WTC11 (cell line): ENCODE data around the gene LRRC14B. TPM values are rescaled to one million over a fixed set of nuclear protein-coding genes. Genes with fewer than 3 reads are reported as not detected.

ENCODE experiments used
- ATAC-seq: fragments of 200-7000 bp; cut with Tn5 transposase; 2 replicates; pipeline ENCODE4 v1.10.0; 2021; ENCODE audit warnings: mild to moderate bottlenecking, moderate library complexity
- CTCF ChIA-PET: fragments of 300-600 bp; sonication (Branson Sonifier 250); formaldehyde crosslinking; loops from one replicate; lab custom pipeline; 2021; ENCODE audit warnings: antibody characterized with exemption; lab: Charles Lee
- POLR2A ChIA-PET: fragments of 350-600 bp; sonication (Branson Sonifier 250); formaldehyde crosslinking; loops from one replicate; lab custom pipeline; 2021; ENCODE audit warnings: antibody characterized with exemption; lab: Charles Lee
- DNase-seq: peaks from one replicate; pipeline ENCODE4 v3.0.0; 2021; ENCODE audit warnings: low spot score
- H3K27ac Mint-ChIP-seq: 2 replicates; pipeline ENCODE4 v1.8.0; 2021; ENCODE audit warnings: mixed read lengths
- H3K27me3 Mint-ChIP-seq: 2 replicates; pipeline ENCODE4 v1.8.0; 2021; ENCODE audit warnings: low read depth, mild to moderate bottlenecking, moderate library complexity, mixed read lengths
- H3K36me3 Mint-ChIP-seq: 2 replicates; pipeline ENCODE4 v1.8.0; 2021; ENCODE audit warnings: mixed read lengths
- H3K4me1 Mint-ChIP-seq: 2 replicates; pipeline ENCODE4 v1.8.0; 2022; ENCODE audit warnings: mixed read lengths
- H3K4me3 Mint-ChIP-seq: 2 replicates; pipeline ENCODE4 v1.8.0; 2021; ENCODE audit warnings: mild to moderate bottlenecking, moderate library complexity, mixed read lengths
- H3K9me3 Mint-ChIP-seq: 2 replicates; pipeline ENCODE4 v1.8.0; 2021; ENCODE audit warnings: mixed read lengths
- GTF2I ChIP-seq: fragments of 250-450 bp; sonication (Bioruptor Pico); conservative IDR thresholded peaks from 2 replicates; pipeline ENCODE4 v1.4.0; 2021; ENCODE audit warnings: mild to moderate bottlenecking
- JUN ChIP-seq: sonication (generic); formaldehyde crosslinking; IDR thresholded peaks from 2 replicates; pipeline ENCODE4 v1.8.0; 2023; ENCODE audit warnings: mild to moderate bottlenecking, missing genetic modification reagents
- NR1H2 ChIP-seq: sonication (generic); formaldehyde crosslinking; IDR thresholded peaks from 2 replicates; pipeline ENCODE4 v1.9.0; 2021; ENCODE audit warnings: mild to moderate bottlenecking, moderate library complexity, missing genetic modification reagents
- NR2C2 ChIP-seq: sonication (generic); formaldehyde crosslinking; IDR thresholded peaks from 2 replicates; pipeline ENCODE4 v1.8.0; 2022; ENCODE audit warnings: mild to moderate bottlenecking, missing genetic modification reagents
- OVOL2 ChIP-seq: fragments of 250-450 bp; sonication (Bioruptor Pico); IDR thresholded peaks from 2 replicates; pipeline ENCODE4 v1.9.0; 2021; ENCODE audit warnings: mild to moderate bottlenecking, borderline replicate concordance
- STAT6 ChIP-seq: sonication (generic); formaldehyde crosslinking; conservative IDR thresholded peaks from 2 replicates; pipeline ENCODE4 v1.8.1; 2023; ENCODE audit warnings: mild to moderate bottlenecking, low read depth, missing genetic modification reagents, moderate library complexity
- TCF7 ChIP-seq: sonication (generic); formaldehyde crosslinking; IDR thresholded peaks from 2 replicates; pipeline ENCODE4 v1.8.0; 2022; ENCODE audit warnings: mild to moderate bottlenecking, low read depth, missing genetic modification reagents, moderate library complexity
- TEAD1 ChIP-seq: sonication (generic); formaldehyde crosslinking; IDR thresholded peaks from 2 replicates; pipeline ENCODE4 v1.8.0; 2022; ENCODE audit warnings: mild to moderate bottlenecking, missing genetic modification reagents
- TP53 ChIP-seq: sonication (generic); formaldehyde crosslinking; IDR thresholded peaks from 2 replicates; pipeline ENCODE4 v1.8.1; 2023; ENCODE audit warnings: mild to moderate bottlenecking, missing genetic modification reagents
- ZNF423 ChIP-seq: fragments of 250-450 bp; sonication (Bioruptor Pico); IDR thresholded peaks from 2 replicates; pipeline ENCODE4 v2.1.2; 2022; ENCODE audit warnings: mild to moderate bottlenecking, moderate library complexity
- ZNF512 ChIP-seq: sonication (generic); formaldehyde crosslinking; IDR thresholded peaks from 2 replicates; pipeline ENCODE4 v1.8.1; 2022; ENCODE audit warnings: missing genetic modification reagents, borderline replicate concordance
- total RNA-seq: library from RNA; stranded (reverse); gene quantifications from 3 replicates; pipeline ENCODE4 v1.2.3, GENCODE V29; 2021
- TF ChIP-seq, protein P1 (sequence below): fragments of 250-450 bp; sonication (Bioruptor Pico); IDR thresholded peaks from 2 replicates; pipeline ENCODE4 v1.9.0; 2021; ENCODE audit warnings: mild to moderate bottlenecking, borderline replicate concordance
- TF ChIP-seq, protein P2 (sequence below): fragments of 250-450 bp; sonication (Bioruptor Pico); IDR thresholded peaks from 2 replicates; pipeline ENCODE4 v2.1.2; 2022; ENCODE audit warnings: mild to moderate bottlenecking, moderate library complexity
- TF ChIP-seq, protein P3 (sequence below): sonication (generic); formaldehyde crosslinking; IDR thresholded peaks from 2 replicates; pipeline ENCODE4 v1.8.1; 2023; ENCODE audit warnings: mild to moderate bottlenecking, missing genetic modification reagents
- TF ChIP-seq, protein P4 (sequence below): sonication (generic); formaldehyde crosslinking; IDR thresholded peaks from 2 replicates; pipeline ENCODE4 v1.8.1; 2023; ENCODE audit warnings: mild to moderate bottlenecking, moderate library complexity, missing genetic modification reagents
- TF ChIP-seq, protein P5 (sequence below): sonication (generic); formaldehyde crosslinking; IDR thresholded peaks from 2 replicates; pipeline ENCODE4 v1.8.1; 2022; ENCODE audit warnings: low read depth, missing genetic modification reagents, borderline replicate concordance

The LRRC14B gene
- total RNA-seq, 1 experiment from 2014 or later = not detected

DNA sequence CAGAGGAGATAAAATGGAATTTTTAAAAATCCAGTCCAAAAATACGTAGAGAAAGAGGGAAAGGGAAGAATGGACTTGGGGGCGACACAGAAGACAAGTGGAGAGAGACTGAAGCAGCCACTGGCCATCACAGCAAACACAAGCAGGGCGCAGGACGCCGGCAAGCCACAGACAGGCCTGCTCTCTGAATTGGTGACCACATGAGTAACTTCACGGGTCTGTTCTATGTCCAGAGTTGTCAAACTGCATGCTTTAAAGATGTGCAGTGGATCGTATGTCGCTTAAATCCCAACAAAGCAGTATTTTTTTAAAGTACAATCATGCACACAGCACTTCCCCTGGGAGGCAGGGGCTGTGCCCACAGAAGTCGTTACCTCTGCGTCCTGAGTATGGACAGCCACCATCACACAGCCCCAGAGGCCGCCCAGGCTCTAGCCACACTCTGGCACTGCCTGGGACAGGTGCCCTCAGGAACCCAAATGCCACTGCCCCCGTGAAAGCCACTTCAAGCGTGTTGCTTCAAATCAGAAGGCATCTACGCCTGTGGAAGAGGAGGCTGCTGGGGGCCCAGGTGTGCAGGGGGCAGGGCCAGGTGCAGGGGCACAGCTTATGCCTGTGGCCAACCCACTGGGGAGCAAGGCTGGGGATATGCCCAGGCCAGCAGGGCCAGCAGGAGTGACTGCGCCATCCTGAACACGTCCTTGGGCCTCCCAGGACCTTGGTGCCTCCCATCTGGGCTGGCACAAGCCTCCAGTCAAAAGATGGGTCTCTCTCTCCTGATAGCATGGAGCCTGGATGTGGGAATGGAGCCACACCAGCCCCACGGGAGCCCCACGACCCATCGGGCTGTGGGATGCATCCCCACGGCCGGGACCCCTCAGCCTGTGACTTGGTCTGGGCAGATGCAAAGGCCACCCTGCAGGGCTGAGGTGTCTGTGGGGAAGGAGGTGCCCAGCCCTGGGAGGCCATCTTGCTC, 5.9 kb upstream of the LRRC14B start:
- Mint-ChIP-seq H3K36me3 (peaks cover 18% of the 10 kb centered on the region), H3K4me1 (peaks cover 13% of the 10 kb centered on the region), H3K27ac (no peak overlapping the region), H3K9me3 (no peaks in the 10 kb centered on the region), H3K27me3 (no peaks in the 10 kb centered on the region; the same call in 1 of the 2 replicates), H3K4me3 (no peak overlapping the region)
- ChIA-PET CTCF (no interaction called here), POLR2A (no interaction called here)
- no peak for TF ChIP-seq NR2C2 (CRISPR knock-in tag)
- TF ChIP-seq OVOL2 (CRISPR knock-in tag) = no peak
- TF ChIP-seq, protein P1, sequence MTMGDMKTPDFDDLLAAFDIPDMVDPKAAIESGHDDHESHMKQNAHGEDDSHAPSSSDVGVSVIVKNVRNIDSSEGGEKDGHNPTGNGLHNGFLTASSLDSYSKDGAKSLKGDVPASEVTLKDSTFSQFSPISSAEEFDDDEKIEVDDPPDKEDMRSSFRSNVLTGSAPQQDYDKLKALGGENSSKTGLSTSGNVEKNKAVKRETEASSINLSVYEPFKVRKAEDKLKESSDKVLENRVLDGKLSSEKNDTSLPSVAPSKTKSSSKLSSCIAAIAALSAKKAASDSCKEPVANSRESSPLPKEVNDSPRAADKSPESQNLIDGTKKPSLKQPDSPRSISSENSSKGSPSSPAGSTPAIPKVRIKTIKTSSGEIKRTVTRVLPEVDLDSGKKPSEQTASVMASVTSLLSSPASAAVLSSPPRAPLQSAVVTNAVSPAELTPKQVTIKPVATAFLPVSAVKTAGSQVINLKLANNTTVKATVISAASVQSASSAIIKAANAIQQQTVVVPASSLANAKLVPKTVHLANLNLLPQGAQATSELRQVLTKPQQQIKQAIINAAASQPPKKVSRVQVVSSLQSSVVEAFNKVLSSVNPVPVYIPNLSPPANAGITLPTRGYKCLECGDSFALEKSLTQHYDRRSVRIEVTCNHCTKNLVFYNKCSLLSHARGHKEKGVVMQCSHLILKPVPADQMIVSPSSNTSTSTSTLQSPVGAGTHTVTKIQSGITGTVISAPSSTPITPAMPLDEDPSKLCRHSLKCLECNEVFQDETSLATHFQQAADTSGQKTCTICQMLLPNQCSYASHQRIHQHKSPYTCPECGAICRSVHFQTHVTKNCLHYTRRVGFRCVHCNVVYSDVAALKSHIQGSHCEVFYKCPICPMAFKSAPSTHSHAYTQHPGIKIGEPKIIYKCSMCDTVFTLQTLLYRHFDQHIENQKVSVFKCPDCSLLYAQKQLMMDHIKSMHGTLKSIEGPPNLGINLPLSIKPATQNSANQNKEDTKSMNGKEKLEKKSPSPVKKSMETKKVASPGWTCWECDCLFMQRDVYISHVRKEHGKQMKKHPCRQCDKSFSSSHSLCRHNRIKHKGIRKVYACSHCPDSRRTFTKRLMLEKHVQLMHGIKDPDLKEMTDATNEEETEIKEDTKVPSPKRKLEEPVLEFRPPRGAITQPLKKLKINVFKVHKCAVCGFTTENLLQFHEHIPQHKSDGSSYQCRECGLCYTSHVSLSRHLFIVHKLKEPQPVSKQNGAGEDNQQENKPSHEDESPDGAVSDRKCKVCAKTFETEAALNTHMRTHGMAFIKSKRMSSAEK = no peak
- TF ChIP-seq ZNF512 (CRISPR knock-in tag) = no peak
- TF ChIP-seq TP53 (CRISPR knock-in tag) = no peak
- no peak for TF ChIP-seq STAT6 (CRISPR knock-in tag)
- TF ChIP-seq, protein P2, sequence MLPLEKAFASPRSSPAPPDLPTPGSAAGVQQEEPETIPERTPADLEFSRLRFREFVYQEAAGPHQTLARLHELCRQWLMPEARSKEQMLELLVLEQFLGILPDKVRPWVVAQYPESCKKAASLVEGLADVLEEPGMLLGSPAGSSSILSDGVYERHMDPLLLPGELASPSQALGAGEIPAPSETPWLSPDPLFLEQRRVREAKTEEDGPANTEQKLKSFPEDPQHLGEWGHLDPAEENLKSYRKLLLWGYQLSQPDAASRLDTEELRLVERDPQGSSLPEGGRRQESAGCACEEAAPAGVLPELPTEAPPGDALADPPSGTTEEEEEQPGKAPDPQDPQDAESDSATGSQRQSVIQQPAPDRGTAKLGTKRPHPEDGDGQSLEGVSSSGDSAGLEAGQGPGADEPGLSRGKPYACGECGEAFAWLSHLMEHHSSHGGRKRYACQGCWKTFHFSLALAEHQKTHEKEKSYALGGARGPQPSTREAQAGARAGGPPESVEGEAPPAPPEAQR (CRISPR knock-in tag) = no peak
- no peak for TF ChIP-seq ZNF423 (CRISPR knock-in tag)
- no peak for DNase-seq
- no peak for ATAC-seq

- no peaks in the 10 kb centered on the region for H3K9me3 Mint-ChIP-seq
- ATAC-seq (no peak), DNase-seq (no peak)
- POLR2A ChIA-PET = interaction anchor here (0.6 kb wide), 1 partner anchor 323 kb away, joined by 3 read pairs; no protein-coding TSS in a partner anchor
- H3K4me1 Mint-ChIP-seq = peaks cover 8% of the 10 kb centered on the region
- CTCF ChIA-PET = no interaction called here
- no peak overlapping the region for H3K27ac Mint-ChIP-seq
- no peaks in the 10 kb centered on the region; the same call in 1 of the 2 replicates for H3K27me3 Mint-ChIP-seq
- no peak overlapping the region for H3K4me3 Mint-ChIP-seq
- H3K36me3 Mint-ChIP-seq = peaks cover 15% of the 10 kb centered on the region
- no peak for TF ChIP-seq TEAD1 (CRISPR knock-in tag)
- TF ChIP-seq, protein P3, sequence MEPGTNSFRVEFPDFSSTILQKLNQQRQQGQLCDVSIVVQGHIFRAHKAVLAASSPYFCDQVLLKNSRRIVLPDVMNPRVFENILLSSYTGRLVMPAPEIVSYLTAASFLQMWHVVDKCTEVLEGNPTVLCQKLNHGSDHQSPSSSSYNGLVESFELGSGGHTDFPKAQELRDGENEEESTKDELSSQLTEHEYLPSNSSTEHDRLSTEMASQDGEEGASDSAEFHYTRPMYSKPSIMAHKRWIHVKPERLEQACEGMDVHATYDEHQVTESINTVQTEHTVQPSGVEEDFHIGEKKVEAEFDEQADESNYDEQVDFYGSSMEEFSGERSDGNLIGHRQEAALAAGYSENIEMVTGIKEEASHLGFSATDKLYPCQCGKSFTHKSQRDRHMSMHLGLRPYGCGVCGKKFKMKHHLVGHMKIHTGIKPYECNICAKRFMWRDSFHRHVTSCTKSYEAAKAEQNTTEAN (CRISPR knock-in tag) = no peak
- TF ChIP-seq TCF7 = no peak
- TF ChIP-seq GTF2I (CRISPR knock-in tag) = no peak
- TF ChIP-seq, protein P4, sequence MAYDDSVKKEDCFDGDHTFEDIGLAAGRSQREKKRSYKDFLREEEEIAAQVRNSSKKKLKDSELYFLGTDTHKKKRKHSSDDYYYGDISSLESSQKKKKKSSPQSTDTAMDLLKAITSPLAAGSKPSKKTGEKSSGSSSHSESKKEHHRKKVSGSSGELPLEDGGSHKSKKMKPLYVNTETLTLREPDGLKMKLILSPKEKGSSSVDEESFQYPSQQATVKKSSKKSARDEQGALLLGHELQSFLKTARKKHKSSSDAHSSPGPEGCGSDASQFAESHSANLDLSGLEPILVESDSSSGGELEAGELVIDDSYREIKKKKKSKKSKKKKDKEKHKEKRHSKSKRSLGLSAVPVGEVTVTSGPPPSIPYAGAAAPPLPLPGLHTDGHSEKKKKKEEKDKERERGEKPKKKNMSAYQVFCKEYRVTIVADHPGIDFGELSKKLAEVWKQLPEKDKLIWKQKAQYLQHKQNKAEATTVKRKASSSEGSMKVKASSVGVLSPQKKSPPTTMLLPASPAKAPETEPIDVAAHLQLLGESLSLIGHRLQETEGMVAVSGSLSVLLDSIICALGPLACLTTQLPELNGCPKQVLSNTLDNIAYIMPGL (CRISPR knock-in tag) = no peak
- no peak for TF ChIP-seq NR1H2
- no peak for TF ChIP-seq JUN (CRISPR knock-in tag)
- TF ChIP-seq, protein P5, sequence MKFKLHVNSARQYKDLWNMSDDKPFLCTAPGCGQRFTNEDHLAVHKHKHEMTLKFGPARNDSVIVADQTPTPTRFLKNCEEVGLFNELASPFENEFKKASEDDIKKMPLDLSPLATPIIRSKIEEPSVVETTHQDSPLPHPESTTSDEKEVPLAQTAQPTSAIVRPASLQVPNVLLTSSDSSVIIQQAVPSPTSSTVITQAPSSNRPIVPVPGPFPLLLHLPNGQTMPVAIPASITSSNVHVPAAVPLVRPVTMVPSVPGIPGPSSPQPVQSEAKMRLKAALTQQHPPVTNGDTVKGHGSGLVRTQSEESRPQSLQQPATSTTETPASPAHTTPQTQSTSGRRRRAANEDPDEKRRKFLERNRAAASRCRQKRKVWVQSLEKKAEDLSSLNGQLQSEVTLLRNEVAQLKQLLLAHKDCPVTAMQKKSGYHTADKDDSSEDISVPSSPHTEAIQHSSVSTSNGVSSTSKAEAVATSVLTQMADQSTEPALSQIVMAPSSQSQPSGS (CRISPR knock-in tag) = no peak
Observed at GRCh38 chr5:186091-187041, 4.9 kb upstream of the LRRC14B start.
